ENCODE data around the gene MARCKSL1. TPM values are rescaled to one million over a fixed set of nuclear protein-coding genes. Genes with fewer than 3 reads are reported as not detected.

The MARCKSL1 gene, protein sequence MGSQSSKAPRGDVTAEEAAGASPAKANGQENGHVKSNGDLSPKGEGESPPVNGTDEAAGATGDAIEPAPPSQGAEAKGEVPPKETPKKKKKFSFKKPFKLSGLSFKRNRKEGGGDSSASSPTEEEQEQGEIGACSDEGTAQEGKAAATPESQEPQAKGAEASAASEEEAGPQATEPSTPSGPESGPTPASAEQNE
- total RNA-seq = 100 to 1,000 TPM; 484 to 543 TPM
- 734 TPM for polyA plus RNA-seq (2013, experiment 1 of 2)
- polyA plus RNA-seq (2013, experiment 2 of 2) = 653 TPM
- long read RNA-seq, experiment 1, transcript MARCKSL1-201 (2 exons, 1,699 nt) = major isoform, 199 of 387 reads
- long read RNA-seq, experiment 1, partial matches to known transcripts = 162 of 387 reads
- long read RNA-seq, experiment 1, other reads (novel, unspliced or antisense) = 26 of 387 reads
- long read RNA-seq, experiment 2, transcript MARCKSL1-201 (2 exons, 1,699 nt) = major isoform, 2,852 of 2,931 reads
- long read RNA-seq, experiment 2, partial matches to known transcripts = 0 of 2,931 reads
- long read RNA-seq, experiment 2, other reads (novel, unspliced or antisense) = 79 of 2,931 reads
- long read RNA-seq, experiment 3, transcript MARCKSL1-201 (2 exons, 1,699 nt) = major isoform, 135 of 169 reads
- long read RNA-seq, experiment 3, partial matches to known transcripts = 0 of 169 reads
- long read RNA-seq, experiment 3, other reads (novel, unspliced or antisense) = 34 of 169 reads
- long read RNA-seq, experiment 4, transcript MARCKSL1-201 (2 exons, 1,699 nt) = major isoform, 30 of 65 reads
- long read RNA-seq, experiment 4, partial matches to known transcripts = 28 of 65 reads
- long read RNA-seq, experiment 4, other reads (novel, unspliced or antisense) = 7 of 65 reads

DNA sequence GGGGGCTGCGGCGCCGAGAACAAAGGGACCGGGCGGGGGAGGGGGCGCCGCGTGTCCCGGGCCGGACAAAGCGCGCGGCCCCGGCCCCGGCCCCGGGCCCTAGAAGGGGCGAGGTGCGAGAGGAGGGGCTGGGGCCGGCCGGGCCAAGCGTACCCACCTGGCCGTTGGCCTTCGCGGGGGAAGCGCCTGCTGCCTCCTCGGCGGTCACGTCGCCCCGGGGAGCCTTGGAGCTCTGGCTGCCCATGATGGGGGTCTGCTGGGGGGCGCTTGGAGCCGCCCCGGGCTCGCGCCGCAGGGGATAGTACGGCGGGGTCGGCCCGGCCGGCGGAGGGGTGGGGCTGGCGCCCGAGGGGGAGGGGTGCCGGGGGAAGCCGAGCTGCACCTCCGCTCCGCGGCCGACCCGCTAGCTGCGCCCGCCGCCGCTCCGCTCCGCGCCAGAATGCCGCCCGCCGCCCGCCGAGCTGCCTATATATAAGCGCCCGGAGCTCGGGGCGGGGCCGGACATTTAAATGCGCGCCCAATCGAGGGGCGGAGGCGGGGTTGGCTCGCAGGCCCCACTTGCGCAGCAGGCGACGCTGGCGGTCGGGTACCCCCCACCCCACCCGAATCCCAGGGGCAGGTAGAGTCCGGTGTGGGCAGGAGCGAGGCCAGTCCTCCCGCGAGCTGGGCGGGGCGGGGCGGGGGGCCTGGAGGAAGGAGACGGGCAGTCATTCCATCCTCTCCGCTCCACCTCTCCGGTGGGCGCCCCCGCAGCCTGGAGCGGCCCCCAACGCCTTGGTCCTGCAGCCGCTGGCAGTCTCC lies at the start of gene MARCKSL1:
MARCKSL1 (minus strand) TSS at position 444 of the 801 bp plus-strand sequence; CDS start at position 244, 200 bp downstream.
- Histone ChIP-seq H3K9me3 (ENCODE audit: control insufficient read depth, low read length) (no peaks in the 10 kb centered on the region), H3K36me3 (ENCODE audit: control insufficient read depth, insufficient read depth, low read length) (peaks cover 39% of the 10 kb centered on the region), H3K4me3 (ENCODE audit: low read length) (peak within 1 kb of the TSS; percentile 97), H3K4me1 (ENCODE audit: control insufficient read depth, insufficient read depth, low read length) (no peaks in the 10 kb centered on the region), H3K27me3 (ENCODE audit: control insufficient read depth, insufficient read depth, low read length, poor library complexity, severe bottlenecking) (peaks cover 9% of the 10 kb centered on the region), H3K9ac (ENCODE audit: extremely low read depth, low read length, poor library complexity, severe bottlenecking) (peak within 1 kb of the TSS; percentile 94), H3K27ac (ENCODE audit: low read depth, low read length) (peak within 1 kb of the TSS; percentile 96)
- Mint-ChIP-seq H3K9me3 (no peaks in the 10 kb centered on the region), H3K4me3 (peak within 1 kb of the TSS; percentile 89), H3K4me1 (peaks cover 26% of the 10 kb centered on the region), H3K27me3 (ENCODE audit: insufficient read depth) (peaks cover 25% of the 10 kb centered on the region), H3K36me3 (ENCODE audit: low read depth) (peaks cover 32% of the 10 kb centered on the region), H3K27ac (peak within 1 kb of the TSS; percentile 94)
- peak; percentile 94 for DNase-seq
- WGBS, 2 experiments (ENCODE audit: insufficient coverage in 1 of 2, insufficient read length in 1 of 2) = 1% methylated on average over 23 to 95 of the region's 95 CpGs
- TF ChIP-seq, protein P1, sequence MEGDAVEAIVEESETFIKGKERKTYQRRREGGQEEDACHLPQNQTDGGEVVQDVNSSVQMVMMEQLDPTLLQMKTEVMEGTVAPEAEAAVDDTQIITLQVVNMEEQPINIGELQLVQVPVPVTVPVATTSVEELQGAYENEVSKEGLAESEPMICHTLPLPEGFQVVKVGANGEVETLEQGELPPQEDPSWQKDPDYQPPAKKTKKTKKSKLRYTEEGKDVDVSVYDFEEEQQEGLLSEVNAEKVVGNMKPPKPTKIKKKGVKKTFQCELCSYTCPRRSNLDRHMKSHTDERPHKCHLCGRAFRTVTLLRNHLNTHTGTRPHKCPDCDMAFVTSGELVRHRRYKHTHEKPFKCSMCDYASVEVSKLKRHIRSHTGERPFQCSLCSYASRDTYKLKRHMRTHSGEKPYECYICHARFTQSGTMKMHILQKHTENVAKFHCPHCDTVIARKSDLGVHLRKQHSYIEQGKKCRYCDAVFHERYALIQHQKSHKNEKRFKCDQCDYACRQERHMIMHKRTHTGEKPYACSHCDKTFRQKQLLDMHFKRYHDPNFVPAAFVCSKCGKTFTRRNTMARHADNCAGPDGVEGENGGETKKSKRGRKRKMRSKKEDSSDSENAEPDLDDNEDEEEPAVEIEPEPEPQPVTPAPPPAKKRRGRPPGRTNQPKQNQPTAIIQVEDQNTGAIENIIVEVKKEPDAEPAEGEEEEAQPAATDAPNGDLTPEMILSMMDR (conservative IDR thresholded peaks at IDR 0.05) = no peak

DNA sequence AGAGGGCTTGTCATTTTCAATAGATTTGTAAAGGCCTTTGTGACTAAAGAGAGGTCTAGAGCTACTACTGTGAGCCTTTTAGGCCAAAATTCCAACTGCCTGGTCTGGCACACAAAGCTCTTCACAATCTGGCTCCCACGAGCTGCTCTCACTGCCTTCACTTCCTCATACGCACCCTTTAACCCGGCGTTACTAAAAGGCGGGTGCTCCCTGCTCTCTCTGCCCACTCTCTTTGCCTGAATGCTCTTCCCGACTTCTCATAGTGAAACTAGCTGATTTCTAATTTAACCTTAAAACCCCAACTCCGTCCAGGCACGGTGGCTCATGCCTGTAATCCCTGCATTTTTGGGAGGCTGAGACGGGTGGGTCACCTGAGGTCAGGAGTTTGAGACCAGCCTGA lies 44.0 kb upstream of the MARCKSL1 start:
- H3K27ac Mint-ChIP-seq = no peak overlapping the region
- Histone ChIP-seq H3K9me3 (ENCODE audit: control insufficient read depth, low read length) (no peaks in the 10 kb centered on the region), H3K27me3 (ENCODE audit: control insufficient read depth, insufficient read depth, low read length, poor library complexity, severe bottlenecking) (no peaks in the 10 kb centered on the region), H3K27ac (ENCODE audit: low read depth, low read length) (peak overlapping the region; percentile 38), H3K4me1 (ENCODE audit: control insufficient read depth, insufficient read depth, low read length) (no peaks in the 10 kb centered on the region), H3K4me3 (ENCODE audit: low read length) (no peak overlapping the region), H3K36me3 (ENCODE audit: control insufficient read depth, insufficient read depth, low read length) (peaks cover 97% of the 10 kb centered on the region), H3K9ac (ENCODE audit: extremely low read depth, low read length, poor library complexity, severe bottlenecking) (no peak overlapping the region)
- DNase-seq = no peak
- WGBS, 2 experiments (ENCODE audit: insufficient coverage in 1 of 2, insufficient read length in 1 of 2) = 88 to 96% methylated on average over 9 of the region's 9 CpGs
- no peaks in the 10 kb centered on the region for H3K27me3 Mint-ChIP-seq (ENCODE audit: insufficient read depth)
- peaks cover 79% of the 10 kb centered on the region for H3K36me3 Mint-ChIP-seq (ENCODE audit: low read depth)
- H3K4me3 Mint-ChIP-seq = no peak overlapping the region
- no peaks in the 10 kb centered on the region for H3K4me1 Mint-ChIP-seq
- no peaks in the 10 kb centered on the region for H3K9me3 Mint-ChIP-seq
- TF ChIP-seq, protein P1 (conservative IDR thresholded peaks at IDR 0.05) = no peak

Data from endodermal cell (in vitro differentiated cells).